AG04449 (cell line): ENCODE measurements around the gene DCLK2.

Experiments used
- CTCF ChIA-PET: fragments of 350-600 bp; formaldehyde crosslinking; extraction: SDS; loops from one replicate; lab custom pipeline; 2021; ENCODE audit warnings: antibody characterized with exemption; lab: Yijun Ruan, JAX
- POLR2A ChIA-PET: fragments of 400-600, 350-600 bp; formaldehyde crosslinking; extraction: SDS; loops from one replicate; lab custom pipeline; 2020; ENCODE audit warnings: antibody characterized with exemption, inconsistent platforms; lab: Yijun Ruan, JAX
- DNase-seq: peaks from one replicate; pipeline ENCODE4 v3.0.0-alpha.2; 2010; ENCODE audit warnings: low read depth, low spot score
- H3K4me3 ChIP-seq: 2 replicates; pipeline ENCODE4 v1.5.1; 2011; ENCODE audit warnings: low read depth, mild to moderate bottlenecking, control low read depth, low read length
- TF ChIP-seq, protein P1 (sequence below): IDR thresholded peaks from one replicate; pipeline ENCODE4 v1.5.1; 2011; ENCODE audit warnings: mild to moderate bottlenecking, moderate library complexity, low read length, control low read depth, inconsistent platforms; ENCODE audit not compliant: insufficient read depth; ENCODE audit errors: missing control alignments

The DCLK2 gene

DNA sequence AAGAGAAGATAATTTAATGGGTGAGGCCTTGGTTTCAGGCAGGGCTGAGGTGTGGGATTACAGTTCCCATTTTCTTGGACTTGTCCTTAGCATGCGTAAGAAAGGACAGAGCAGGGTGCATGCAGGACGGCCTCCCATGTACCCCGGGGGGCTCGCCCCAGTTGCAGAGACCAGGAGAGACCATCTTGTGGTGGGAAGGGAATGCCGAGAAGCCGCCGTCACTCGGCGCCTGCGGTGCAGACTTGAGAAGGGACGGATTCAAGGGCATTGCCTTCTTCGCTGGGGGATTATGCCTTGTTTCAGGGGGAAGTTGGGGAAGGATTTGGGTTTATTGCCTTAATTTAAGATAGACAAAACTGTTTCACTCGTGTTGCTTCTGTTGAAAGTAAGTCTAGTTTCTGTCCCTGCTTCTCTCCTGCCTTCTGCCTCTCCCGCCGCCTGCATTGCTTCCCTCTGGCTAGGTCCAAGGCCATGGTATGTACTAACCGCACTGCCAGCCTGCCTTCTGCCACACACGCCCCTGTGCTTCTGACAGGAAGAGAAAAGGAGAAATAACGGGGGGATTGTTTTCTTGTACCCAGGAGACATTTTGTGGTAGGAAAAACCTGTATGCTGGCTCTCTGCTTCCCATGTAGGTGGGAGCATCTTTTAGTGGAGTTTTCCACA, 175.9 kb downstream of the DCLK2 start:
- ChIA-PET POLR2A (no interaction called here), CTCF (interaction anchor here (1.6 to 2.7 kb wide), 3 partner anchors 8 to 11 kb away, joined by 7 to 13 read pairs (median 9); no protein-coding TSS in a partner anchor)
- H3K4me3 ChIP-seq: no peak overlapping the region
- no peak for DNase-seq
- TF ChIP-seq, protein P1, sequence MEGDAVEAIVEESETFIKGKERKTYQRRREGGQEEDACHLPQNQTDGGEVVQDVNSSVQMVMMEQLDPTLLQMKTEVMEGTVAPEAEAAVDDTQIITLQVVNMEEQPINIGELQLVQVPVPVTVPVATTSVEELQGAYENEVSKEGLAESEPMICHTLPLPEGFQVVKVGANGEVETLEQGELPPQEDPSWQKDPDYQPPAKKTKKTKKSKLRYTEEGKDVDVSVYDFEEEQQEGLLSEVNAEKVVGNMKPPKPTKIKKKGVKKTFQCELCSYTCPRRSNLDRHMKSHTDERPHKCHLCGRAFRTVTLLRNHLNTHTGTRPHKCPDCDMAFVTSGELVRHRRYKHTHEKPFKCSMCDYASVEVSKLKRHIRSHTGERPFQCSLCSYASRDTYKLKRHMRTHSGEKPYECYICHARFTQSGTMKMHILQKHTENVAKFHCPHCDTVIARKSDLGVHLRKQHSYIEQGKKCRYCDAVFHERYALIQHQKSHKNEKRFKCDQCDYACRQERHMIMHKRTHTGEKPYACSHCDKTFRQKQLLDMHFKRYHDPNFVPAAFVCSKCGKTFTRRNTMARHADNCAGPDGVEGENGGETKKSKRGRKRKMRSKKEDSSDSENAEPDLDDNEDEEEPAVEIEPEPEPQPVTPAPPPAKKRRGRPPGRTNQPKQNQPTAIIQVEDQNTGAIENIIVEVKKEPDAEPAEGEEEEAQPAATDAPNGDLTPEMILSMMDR: no peak

DNA sequence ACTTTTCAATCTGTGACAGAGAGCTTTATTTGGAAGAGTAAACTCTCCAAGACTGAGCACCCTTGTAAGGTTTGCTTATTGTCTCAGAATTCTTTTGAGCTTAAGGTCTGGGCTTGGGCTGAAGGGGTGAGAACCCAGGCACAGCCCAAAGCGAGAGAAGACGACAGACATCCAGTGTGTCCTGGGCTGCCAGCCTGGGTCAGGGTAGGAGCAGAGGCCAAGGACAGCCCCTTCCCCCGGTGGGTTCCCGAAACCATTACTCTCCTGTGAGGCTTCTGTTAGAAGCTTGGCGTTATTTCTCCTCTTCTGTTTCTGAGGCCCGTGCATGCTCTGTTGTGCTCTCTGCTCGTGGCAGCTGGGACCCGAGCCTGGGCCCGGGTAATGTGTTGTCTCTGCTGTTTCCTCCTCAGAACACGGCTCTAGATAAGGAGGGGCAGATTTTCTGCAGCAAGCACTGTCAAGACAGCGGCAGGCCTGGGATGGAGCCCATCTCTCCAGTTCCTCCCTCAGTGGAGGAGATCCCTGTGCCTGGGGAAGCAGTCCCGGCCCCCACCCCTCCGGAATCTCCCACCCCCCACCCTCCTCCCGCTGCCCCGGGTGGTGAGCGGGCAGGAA, 177.5 kb downstream of the DCLK2 start:
- ChIA-PET POLR2A (no interaction called here), CTCF (interaction anchor here (1.0 to 1.9 kb wide), 4 partner anchors 10 to 611 kb away, joined by 3 to 9 read pairs (median 6); no protein-coding TSS in a partner anchor)
- TF ChIP-seq, protein P1: no peak
- no peak for DNase-seq
- H3K4me3 ChIP-seq: no peak overlapping the region

DNA sequence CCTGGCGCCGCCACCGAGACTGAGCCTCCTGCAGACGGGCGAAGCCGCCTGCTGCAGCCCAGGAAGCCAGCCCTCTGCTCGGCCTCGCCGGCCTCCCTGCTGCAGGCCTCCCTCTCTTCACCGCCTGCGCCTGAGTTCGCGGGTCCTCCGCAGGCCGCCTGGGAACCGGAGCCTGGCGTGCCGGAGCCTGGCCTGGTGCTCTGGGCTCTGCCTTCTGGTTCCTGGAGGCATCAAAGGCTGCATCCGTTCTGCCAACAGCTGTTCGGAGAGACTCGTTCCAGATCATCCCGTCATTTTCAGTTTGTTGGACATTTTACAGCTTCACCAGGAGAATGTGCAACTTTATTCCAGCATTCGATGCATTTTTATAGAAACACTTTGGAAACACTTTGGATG, 178.0 kb downstream of the DCLK2 start:
- DNase-seq: no peak
- ChIA-PET POLR2A (no interaction called here), CTCF (interaction anchor here (1.9 kb wide), 1 partner anchor 10 kb away, joined by 9 read pairs; no protein-coding TSS in a partner anchor)
- TF ChIP-seq, protein P1: no peak
- no peak overlapping the region for H3K4me3 ChIP-seq

DNA sequence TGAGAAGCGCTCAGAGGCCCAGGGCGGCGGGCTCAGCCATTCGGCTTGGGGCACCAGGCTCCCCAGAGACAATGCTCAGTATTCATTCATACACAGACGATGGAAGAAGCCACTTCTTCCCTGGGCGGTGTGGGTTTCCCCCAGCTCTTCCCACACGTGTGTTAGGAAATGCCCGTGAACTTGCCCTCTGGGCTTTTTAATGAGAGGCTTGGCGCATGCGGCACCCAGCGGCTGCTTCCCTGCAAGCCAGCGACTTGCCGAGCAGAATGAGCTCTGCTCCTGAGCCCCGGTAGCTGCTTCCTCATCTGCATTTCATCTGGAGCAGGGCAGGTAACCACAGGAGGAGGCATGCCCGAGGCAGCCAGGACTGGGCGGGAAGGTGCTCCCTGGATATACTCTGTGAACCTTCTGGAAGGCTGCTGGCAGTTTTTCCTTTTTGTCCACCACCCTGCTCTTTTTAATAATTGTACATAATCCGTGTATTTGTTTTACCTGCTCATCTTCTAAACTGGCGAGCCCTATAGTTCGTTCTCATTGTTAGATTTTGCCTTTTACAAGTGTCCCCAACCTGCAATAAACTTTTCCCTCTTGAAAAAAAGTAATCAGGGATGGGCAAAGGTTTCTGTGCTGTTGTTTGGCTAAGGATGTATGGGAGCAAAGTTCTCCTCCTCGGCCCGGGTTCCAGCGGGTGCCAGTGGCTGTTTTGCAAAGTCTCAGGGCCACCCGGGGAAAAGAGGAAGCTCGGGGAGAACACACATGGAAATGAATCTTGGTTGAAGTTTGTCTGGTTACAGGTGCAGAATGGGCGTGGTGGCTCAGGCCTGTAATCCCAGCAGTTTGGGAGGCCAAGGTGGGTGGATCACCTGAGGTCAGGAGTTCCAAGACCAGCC, 178.8 kb downstream of the DCLK2 start:
- POLR2A ChIA-PET: no interaction called here

DNA sequence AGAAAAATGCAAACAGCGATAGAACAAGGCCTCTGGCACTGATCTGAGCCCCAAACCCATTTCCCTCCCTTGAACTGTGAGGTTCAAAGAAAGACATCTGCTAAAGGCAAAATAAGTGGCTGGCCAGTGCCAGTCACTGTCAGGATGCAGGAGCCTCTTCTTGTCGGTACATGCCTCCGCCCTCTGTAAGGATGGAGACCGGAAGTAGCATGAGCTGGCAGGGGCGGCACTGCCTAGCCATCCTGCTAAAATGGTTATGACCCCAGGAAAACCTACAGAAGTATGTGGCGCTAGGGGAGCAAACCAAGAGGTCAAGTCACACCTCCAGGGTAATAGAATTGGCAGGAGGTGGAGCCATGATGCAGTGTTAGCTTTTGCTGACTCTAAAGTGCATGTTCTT, 180.3 kb downstream of the DCLK2 start:
- ChIA-PET POLR2A (no interaction called here), CTCF (interaction anchor here (0.9 to 6.4 kb wide), 3 partner anchors 10 to 15 kb away, joined by 3 to 36 read pairs (median 4); no protein-coding TSS in a partner anchor)
- TF ChIP-seq, protein P1: no peak
- H3K4me3 ChIP-seq: no peak overlapping the region
- DNase-seq: no peak

More for the DNA sequence above, 178.8 kb downstream of the DCLK2 start:
- H3K4me3 ChIP-seq: no peak overlapping the region
- TF ChIP-seq, protein P1: no peak
- CTCF ChIA-PET: interaction anchor here (0.8 to 6.4 kb wide), 2 partner anchors 13 to 610 kb away, joined by 3 to 36 read pairs; no protein-coding TSS in a partner anchor
- DNase-seq: no peak
